ENCODE results near the gene CNOT1.

DNA sequence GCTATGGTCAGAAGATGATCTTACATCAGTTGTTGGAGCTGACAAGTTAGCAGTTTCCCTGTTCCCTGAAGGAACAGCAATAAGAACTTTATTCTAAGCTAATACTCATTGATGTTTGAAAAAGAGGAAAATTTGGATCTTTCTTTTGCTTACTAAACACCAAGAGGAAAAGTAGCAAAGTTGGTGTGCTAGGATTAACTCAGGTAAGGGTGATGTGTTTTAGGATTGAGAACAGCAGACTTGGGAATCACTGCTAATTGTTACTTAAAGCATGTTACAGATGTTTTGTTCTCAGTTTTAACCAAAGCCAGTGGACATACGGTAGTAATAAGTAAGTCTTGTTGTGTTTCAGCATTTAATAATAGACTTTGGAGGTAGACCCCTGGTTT, 110.7 kb downstream of the CNOT1 start:
- TF ChIP-seq, protein P1, sequence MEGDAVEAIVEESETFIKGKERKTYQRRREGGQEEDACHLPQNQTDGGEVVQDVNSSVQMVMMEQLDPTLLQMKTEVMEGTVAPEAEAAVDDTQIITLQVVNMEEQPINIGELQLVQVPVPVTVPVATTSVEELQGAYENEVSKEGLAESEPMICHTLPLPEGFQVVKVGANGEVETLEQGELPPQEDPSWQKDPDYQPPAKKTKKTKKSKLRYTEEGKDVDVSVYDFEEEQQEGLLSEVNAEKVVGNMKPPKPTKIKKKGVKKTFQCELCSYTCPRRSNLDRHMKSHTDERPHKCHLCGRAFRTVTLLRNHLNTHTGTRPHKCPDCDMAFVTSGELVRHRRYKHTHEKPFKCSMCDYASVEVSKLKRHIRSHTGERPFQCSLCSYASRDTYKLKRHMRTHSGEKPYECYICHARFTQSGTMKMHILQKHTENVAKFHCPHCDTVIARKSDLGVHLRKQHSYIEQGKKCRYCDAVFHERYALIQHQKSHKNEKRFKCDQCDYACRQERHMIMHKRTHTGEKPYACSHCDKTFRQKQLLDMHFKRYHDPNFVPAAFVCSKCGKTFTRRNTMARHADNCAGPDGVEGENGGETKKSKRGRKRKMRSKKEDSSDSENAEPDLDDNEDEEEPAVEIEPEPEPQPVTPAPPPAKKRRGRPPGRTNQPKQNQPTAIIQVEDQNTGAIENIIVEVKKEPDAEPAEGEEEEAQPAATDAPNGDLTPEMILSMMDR (IDR thresholded peaks at IDR 0.05; ENCODE audit: low read depth, low read length), result no peak
- no peak for TF ChIP-seq EZH2phosphoT487 (IDR thresholded peaks at IDR 0.05; ENCODE audit: low read depth)
